ENCODE measurements around the gene HEXIM1.

Gene HEXIM1

GRCh38 chr17:45147581-45148182 is 593 bp upstream of the HEXIM1 start:
- peak; percentile 86 to 90 for DNase-seq

- peak; percentile 74 to 80 for DNase-seq
These were observed 878 bp downstream of the HEXIM1 start for GRCh38 chr17:45149037-45149668.

- DNase-seq = peak in 1 of 2 donors; percentile 48
These were observed 1.7 kb downstream of the HEXIM1 start for GRCh38 chr17:45149669-45150664.

GRCh38 chr17:45150911-45151809 is 2.9 kb downstream of the HEXIM1 start:
- DNase-seq = no peak

GRCh38 chr17:45155029-45155428 is 6.8 kb downstream of the HEXIM1 start:
- no peak for DNase-seq

- no peak for DNase-seq
These were observed 7.2 kb downstream of the HEXIM1 start for GRCh38 chr17:45155483-45155882.

- DNase-seq = no peak
These were observed 8.0 kb downstream of the HEXIM1 start for GRCh38 chr17:45156242-45156641.

- DNase-seq = peak; percentile 52 to 68
These were observed 12.4 kb downstream of the HEXIM1 start for GRCh38 chr17:45160447-45161287.

GRCh38 chr17:45161288-45162024 is 13.2 kb downstream of the HEXIM1 start, which contains the start of gene HEXIM2:
Gene HEXIM2, plus strand, starts transcription at chr17:45161875. Its CDS starts 919 bp downstream, at chr17:45162794.
- peak; percentile 99 to 100 for DNase-seq

GRCh38 chr17:45162025-45162687 is 13.9 kb downstream of the HEXIM1 start:
- no peak for DNase-seq

GRCh38 chr17:45164734-45165269 is 16.5 kb downstream of the HEXIM1 start:
- no peak for DNase-seq

GRCh38 chr17:45168991-45169752 is 20.9 kb downstream of the HEXIM1 start:
- DNase-seq = no peak

- DNase-seq = no peak
These were observed 22.1 kb downstream of the HEXIM1 start for GRCh38 chr17:45170280-45170930.

GRCh38 chr17:45170931-45171337 is 22.7 kb downstream of the HEXIM1 start:
- peak in 1 of 2 donors; percentile 45 for DNase-seq

GRCh38 chr17:45171338-45172231 is 23.3 kb downstream of the HEXIM1 start:
- no peak for DNase-seq

GRCh38 chr17:45172232-45172540 is 23.9 kb downstream of the HEXIM1 start:
- no peak for DNase-seq

GRCh38 chr17:45172541-45173286 is 24.4 kb downstream of the HEXIM1 start:
- DNase-seq = peak; percentile 34 to 64
